GM19025 (cell line): ENCODE results near the gene SLC35C1.
"Not testable (repeated sequence)": the region's sequence is repeated elsewhere in the genome, so short reads cannot be mapped to it uniquely, and the experiment has no call there.

ENCODE experiments used
- ATAC-seq: cut with Tn5 transposase; IDR thresholded peaks from one replicate; pipeline ENCODE4 v1.9.1; 2021; ENCODE audit warnings: mild to moderate bottlenecking, low read depth, moderate library complexity; ENCODE audit not compliant: unreplicated experiment

The SLC35C1 gene

DNA sequence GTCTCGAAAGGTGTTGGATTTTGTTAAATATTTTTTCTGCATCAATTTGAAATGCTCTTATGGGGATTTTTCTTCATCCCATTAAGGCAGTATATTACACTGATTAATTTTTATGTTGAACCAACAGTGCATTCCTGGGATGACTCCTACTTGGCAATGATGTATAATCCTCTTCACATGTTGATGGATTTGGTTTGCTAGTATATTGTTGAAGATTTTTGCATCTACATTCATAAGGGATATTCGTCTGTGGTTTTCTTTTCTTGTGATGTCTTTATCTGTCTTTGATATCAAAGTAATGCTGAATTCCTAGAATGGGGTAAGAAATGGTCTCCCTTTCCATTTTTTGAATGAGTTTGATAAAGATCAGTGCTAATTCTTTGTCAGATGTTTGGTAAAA, 18.7 kb upstream of the SLC35C1 start:
- ATAC-seq = no peak

DNA sequence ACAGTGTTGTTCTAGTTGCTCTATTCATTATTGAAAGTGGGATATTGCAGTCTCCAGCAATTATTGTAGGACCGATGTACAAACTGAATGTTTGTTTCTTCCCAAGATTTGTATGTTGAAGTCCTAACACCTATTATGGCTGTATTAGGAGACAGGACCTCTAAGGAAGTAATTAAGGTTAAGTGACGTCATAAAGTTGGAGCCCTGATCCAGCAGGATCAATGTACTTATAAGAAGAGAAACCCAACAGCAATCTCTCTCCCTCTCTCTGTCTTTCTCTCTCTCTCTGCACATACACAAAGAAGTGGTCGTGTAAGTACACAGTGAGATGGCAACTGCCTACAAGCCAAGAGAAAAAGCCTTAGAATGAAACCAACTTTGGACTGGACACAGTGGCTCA, 16.1 kb upstream of the SLC35C1 start:
- no peak for ATAC-seq

DNA sequence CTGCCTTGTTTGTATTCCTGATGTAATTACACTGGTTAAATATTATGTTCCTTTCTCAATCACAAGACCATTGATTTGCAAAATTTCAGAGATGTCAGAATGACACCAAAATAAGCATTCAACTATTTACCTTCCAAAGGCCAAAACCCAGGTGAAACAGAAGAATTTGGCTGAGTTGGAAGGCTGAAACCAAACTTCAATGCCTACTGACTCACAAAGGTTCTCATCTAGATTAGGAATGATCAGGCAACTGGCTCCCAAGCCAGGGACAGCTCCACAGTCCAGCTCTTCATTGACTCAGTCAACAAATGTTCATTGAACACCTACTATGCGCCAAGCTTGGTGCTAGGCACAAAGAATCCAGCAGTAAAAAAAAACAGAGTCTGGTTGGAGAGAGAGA, 13.4 kb upstream of the SLC35C1 start:
- ATAC-seq = no peak

DNA sequence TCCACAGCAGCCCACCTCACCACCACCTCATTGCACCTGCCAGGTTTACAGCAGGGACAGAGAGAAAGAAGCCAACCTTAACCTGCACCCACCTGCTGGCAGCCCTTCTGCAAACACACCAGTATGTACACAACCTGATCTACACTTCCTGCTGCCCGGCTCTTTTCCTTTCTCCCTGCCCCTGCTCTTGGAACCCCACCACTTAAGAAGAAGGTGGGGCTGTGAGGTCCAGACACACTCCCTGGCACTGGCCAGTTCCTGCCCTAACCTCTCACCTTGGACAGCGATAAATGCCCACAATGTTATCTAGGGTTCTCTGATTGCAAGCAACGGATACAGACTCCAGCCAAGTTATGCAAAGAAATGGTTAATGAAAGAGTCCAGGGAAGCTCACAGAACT, 10.8 kb upstream of the SLC35C1 start:
- no peak for ATAC-seq

DNA sequence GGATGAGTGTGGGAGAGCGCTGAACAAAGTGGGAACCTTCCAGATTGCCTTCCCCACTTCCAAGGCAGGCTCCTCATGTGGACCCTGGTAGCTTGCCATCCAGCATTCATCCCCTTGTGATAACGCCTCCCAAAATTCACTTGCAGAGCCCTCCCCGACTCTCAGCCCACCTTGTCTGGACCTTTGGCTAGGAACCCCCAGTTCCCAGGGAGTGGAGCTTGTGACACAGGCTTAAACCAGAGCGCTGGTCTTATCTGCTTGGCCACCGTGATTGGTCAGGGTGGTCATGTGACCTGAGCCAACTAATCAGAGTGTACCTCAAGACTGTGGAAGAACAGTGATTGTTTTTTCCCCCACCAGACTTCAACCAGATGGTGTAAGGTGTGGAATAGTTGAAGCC, 9.6 kb upstream of the SLC35C1 start:
- ATAC-seq = no peak

DNA sequence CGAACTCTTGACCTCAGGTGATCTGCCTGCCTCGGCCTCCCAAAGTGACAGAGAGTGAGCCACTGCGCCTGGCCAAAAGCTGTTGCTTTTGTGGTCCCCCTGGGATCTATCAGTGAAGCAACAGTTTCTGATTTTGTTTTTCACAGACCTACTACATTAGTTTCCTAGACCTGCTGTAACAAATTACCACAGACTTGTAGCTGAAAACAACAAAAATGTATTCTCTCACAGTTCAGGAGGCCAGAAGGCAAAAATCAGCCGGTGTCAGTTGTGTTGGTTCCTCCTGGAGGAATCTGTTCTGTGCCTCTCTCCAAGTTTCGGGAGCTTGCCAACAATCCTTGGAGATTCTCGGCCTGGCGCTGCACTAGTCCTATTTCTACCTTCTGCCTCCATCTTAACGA, 8.5 kb upstream of the SLC35C1 start:
- no peak for ATAC-seq

DNA sequence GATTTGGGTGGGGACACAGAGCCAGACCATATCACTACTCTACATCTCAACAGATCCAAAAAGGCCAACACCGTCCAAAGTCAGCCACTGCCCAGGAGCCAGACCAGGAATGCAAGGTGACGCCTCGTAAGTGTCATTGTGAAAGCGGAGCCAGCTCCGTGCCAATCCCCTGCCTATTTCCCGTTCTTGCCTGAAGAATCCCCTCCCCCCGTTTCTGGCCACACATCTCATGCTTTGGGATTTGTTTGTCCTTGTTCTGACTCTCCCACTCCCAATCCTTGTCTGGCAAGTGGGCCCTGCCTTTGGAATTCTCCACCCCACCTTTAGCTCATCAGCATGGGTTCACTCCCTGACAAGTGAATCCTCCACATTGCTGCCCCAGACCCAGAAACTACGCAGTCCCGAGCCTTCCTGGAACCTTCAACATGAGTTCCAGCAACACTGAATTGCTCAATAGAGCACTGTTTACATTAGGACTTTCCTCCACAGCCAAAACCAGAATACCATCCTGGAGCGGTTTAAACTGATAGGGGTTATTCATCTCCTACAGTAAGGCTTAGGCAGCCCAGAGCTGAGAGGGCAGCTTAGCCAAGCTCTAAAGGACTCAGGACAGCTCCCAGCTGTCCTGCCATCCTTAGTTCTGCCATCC, 6.0 kb upstream of the SLC35C1 start:
- ATAC-seq = no peak

DNA sequence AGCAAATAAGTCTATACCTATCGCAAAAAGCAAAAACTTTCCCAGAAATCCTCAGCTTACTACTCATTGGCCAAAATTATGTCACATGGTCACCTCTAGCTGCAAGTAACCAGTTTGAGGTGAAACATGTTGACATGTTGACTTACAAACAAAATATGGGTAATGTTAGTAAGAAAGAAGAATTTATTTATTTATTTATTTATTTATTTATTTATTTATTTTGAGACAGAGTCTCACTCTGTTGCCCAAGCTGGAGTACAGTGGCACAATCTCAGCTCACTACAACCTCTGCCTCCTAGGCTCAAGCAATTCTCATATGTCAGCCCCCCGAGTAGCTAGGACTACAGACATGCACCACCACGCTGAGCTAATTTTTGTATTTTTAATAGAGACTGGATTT, 5.4 kb upstream of the SLC35C1 start:
- no peak for ATAC-seq

DNA sequence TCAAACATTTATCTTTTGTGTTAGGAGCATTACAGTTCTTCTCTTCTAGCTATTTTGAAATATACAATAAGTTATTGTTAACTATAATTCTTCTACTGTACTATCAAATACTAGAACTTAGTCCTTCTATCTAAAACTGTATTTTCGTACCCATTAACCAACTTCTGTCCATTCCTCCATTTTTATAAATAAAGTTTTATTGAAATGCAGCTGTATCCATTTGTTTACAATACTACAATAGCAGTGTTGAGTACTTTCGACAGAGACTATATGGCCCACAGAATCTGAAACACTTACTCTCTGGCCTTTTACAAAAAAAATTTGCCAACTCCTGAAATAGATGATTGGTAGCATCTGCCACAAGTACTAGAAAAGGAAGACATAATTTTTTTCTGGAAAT, 4.7 kb upstream of the SLC35C1 start:
- no peak for ATAC-seq

DNA sequence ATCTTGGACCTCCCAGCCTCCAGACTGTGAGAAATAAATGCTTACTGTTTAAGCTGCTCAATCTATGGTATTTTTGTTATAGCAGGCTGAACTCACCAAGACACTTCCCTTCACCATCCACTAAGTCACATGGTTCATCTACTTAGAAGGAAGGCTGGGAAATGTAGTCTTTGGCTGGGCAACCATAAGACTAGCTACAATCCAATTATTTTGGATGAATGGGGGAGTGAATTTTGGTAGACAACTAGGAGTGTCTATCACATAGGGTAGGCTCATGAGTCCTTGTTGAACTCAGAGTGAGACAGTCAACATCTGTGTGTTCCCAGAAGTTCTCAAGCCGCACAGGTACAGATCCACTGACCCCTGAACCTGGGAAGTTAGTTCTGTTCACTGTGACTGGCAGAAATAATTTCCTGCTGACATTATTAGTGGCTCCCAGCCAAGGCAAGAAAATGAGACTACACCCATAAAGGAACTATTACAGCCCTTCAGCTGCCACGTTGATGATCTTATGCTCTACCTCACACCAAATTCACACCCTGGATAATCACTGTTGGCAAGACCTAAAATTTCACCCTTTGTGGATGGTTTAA, 3.1 kb upstream of the SLC35C1 start:
- ATAC-seq = no peak

DNA sequence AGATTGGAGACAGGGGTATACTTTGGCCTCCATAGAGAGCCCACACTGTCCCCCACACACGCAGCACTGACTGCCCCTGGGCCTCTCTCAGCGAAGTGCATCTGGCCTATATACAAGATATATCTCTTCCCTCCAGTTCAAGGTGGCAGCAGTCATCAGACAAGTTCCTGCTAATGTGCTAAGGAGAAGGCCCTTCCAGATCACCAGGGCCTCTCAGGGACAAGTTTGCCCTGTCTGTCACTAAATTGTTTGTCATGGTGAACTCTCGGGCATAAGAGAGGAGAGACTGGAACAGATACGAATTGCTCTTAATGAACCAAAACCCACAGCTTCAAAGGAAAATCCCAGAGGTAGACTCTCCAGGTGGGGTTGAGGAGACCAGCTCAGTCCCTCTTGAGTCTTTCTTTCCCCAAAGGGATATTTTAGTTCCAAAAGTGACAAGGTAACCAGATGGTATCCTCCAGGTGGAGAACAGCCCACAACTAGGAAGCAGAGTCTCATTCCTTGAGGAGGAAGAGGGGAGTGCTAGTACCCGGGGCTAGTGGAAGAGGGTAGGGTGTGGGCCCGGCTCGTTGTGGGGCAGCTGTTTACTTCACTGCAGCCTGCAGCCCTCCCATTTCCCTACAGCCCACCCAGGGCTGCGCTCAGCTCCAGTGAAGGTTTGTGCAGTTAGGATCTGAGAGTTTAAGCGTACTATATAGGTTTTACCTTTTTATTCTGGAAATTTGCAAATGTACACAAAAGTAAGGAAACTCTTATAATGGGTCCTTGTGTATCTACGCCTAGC, 2.2 kb upstream of the SLC35C1 start:
- ATAC-seq = no peak

DNA sequence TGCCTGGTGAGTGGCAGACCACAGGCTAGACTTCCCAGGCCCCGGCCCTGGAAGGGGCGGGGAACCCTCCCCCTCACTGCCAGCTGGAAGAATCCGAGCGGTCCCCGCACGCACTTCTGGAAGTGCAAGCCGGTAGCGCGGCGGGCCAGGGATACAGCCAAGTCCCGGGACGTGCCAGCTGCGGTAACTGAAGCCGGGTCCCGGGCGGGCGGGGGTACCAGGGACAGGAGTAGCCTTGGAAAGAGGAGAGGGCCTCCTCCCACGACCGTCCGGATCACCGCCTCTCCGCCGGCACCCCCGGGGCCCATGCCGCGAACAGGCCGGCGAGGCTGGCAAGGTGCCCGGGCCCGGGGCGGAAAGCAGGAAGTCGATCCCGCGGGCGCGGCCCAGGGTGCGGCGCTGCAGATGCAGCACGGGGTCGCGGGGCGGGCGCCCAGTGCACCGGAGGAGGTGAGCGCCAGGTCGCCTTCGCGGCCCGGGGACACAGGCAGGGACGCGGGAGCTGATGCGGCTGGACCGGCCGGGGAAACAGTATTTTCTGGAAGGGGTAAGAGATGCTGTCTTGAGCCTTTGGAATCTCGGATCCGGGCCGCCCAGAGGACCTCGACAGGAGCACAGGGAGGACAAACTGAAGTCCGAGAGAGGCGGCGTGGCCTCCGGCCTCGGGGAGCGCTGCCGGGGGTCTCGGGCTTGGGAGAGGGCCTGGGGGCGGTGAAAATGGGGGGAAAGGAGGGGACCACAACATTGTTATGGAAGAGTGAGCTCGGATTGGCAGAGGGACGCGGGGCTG, 783 bp upstream of the SLC35C1 start:
- ATAC-seq = no peak

DNA sequence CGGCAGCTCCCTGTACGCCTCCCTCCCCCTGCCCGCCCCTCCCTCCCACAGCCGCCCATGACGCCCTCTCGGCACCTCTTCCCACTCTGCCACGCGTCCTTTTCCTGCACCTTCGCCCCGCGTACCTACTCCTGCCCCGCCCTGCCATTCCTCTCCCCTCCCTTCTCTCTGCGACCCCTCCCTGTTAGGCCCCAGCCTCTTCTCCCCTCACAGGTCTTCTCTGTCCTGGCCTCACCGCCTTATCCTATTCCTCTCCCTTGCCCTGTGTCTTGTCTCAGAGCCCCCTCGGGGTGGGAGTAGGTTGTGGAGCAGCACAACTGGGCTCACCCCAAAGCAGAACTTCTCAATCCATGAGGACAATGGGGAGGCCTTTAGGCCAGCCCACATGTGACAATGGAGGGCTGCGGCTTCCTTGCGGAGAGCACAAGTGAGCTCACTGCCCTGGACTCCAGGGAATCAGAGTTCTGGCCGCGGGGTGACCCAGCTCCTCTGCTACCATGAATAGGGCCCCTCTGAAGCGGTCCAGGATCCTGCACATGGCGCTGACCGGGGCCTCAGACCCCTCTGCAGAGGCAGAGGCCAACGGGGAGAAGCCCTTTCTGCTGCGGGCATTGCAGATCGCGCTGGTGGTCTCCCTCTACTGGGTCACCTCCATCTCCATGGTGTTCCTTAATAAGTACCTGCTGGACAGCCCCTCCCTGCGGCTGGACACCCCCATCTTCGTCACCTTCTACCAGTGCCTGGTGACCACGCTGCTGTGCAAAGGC, 539 bp downstream of the SLC35C1 start:
- peak; percentile 23 for ATAC-seq

DNA sequence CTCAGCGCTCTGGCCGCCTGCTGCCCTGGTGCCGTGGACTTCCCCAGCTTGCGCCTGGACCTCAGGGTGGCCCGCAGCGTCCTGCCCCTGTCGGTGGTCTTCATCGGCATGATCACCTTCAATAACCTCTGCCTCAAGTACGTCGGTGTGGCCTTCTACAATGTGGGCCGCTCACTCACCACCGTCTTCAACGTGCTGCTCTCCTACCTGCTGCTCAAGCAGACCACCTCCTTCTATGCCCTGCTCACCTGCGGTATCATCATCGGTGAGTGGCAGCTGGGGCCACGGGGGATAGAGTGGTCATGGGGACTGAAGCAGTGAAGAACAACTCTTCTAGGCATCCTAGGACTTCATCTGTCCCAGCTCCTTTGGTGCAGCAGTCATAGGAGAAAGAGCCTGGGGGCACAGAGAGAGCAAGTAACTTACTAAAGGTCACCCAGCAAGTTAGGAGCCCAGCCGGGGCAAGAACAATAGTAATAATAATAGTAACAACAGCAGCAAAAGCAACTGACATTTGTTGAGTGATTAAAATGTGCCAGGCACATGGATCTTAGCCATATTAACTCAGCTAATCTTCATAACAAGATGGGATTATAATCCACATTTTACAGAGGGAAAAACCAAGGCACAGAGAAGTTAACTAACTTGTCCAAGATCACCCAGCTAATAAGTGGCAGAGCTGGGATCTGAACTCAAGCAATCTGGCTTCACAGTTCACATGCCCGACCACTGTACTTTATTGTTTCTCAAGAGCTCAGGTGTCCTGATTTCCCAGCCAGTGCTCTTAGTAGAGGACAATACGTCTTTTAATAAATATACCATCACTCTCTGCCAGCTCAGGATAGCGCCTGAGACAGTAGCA, 1.4 kb downstream of the SLC35C1 start:
- ATAC-seq = no peak

DNA sequence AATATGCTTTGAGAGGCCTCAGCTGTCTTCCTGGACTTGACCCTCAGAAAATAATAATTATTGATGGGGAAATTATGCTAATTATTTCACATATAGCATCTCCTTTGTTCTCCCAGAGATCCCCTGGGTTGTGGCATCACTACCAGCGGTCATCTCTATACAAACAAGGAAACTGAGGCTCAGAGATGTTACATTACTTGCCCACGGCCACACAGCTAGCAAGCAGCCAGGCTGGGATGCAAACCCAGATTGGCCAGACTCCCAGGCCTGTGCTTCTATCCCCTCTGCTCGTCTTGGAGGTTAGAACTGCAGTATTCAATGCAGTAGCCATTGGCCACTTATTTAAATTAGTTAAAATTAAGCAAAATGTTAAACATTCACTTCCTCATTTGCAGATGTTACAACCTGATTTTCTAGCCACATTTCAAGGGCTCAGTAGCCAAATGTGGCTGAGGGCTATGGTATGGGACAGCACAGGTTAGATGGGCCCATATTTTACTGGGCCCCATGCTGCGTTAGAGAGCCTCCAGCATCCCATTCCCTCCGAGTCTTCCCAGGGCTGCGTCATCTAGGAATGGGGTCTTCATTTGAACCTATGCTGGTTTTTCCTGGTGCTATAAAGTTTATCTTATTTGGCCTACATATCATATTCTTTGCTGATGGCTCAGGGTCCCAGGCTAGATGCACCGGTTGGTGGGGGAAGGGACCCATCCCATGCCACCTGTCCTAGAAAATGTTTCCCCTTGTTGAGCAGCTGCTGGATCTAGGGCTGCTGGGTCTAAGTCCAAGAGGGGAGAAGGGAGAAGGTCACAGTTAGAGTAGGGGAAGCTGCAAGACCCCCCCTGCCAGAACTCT, 2.2 kb downstream of the SLC35C1 start:
- ATAC-seq = no peak

DNA sequence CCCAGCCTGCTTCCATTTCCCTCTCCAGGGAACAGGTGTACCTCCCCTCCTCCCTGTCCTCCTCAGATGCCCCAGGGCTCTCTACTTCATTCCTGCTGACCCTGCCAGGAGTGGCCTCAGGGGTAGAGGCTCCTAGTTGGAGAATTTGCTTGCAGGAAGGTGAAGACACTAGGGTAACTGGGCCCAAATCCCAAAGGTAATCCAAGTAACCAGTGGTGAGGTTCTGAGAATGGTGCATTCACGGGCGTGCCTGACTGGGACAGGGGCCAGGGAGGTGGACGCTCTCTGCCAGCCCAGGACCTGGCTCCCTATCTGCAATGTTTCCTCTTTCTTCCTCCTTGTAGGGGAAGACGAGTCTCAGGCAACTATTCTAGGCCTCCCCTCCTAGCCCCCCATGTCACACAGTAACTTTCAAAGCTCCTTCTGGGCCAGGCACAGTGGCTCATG, 2.9 kb downstream of the SLC35C1 start:
- ATAC-seq = no peak

DNA sequence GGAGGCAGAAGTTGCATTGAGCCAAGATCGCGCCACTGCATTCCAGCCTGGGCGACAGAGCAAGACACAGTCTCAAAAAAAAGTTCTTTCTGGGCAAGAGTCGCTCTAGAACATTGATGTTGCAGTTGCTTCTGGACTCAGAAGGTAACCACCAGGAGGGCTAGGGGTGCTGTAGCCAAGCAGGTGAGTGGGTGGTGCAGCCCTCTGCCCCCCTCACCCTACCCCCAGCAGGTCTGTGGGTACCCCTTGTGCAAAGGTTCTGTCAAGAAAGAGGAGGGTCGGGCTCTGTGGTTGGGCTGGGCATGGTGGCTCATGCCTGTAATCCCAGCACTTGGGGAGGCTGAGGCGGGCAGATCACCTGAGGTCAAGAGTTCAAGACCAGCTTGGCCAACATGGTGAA, 3.5 kb downstream of the SLC35C1 start:
- ATAC-seq = not testable (repeated sequence)
